T-cell (primary cell): ENCODE data around the gene DST. TPM values are rescaled to one million over a fixed set of nuclear protein-coding genes. Genes with fewer than 3 reads are reported as not detected.
A peak's percentile ranks its signal among the peaks of the same experiment; 100 is the strongest.

Experiments
- ATAC-seq, 4 experiments: fragments of 200-7000 bp in 3 of 4; fragments of 150-1000 bp in 1 of 4; cut with Tn5 transposase; replicated peaks in 1 of 4; 1 replicate in 3 of 4; 2 replicates in 1 of 4; pipeline ENCODE4 v1.10.0; 2021; ENCODE audit warnings: moderate library complexity in 3 of 4, mild to moderate bottlenecking in 2 of 4, moderate number of reproducible peaks in 1 of 4
- CTCF ChIA-PET, 2 donors: fragments of 300-600 bp; sonication (Branson Sonifier 250); formaldehyde crosslinking; loops; one replicate each; lab custom pipeline; 2022; ENCODE audit warnings: antibody characterized with exemption in 2 of 2; lab: Charles Lee
- POLR2A ChIA-PET, 2 donors: fragments of 300-600 bp; sonication (Branson Sonifier 250); formaldehyde crosslinking; loops; one replicate each; lab custom pipeline; 2022; ENCODE audit warnings: antibody characterized with exemption in 2 of 2; lab: Charles Lee
- DNase-seq, 35 experiments: peaks; one replicate each; pipeline versions ENCODE4 v3.0.0 to v3.0.0-alpha.2; 2013 to 2023
- H3K27ac ChIP-seq: one replicate; pipeline ENCODE4 v1.5.1; 2013; ENCODE audit warnings: low read length
- H3K27me3 ChIP-seq, 2 experiments: replicated peaks in 1 of 2; 1 replicate in 1 of 2; 2 replicates in 1 of 2; pipeline versions ENCODE4 v1.6.1 to v1.7.0; 2013; ENCODE audit warnings: low read length in 1 of 2, mixed read lengths in 1 of 2; ENCODE audit not compliant: control insufficient read depth in 2 of 2, insufficient read depth in 2 of 2; ENCODE audit errors: extremely low read depth in 1 of 2
- H3K36me3 ChIP-seq, 2 donors: 1 replicate in 1 of 2; 2 replicates in 1 of 2; pipeline versions ENCODE4 v1.6.1 to v1.7.0; 2013; ENCODE audit warnings: low read length in 1 of 2; ENCODE audit not compliant: control insufficient read depth in 2 of 2, insufficient read depth in 1 of 2; ENCODE audit errors: extremely low read depth in 1 of 2
- H3K4me1 ChIP-seq, 2 experiments: 1 replicate in 1 of 2; 2 replicates in 1 of 2; pipeline versions ENCODE4 v1.6.1 to v1.7.0; 2013; ENCODE audit warnings: low read length in 2 of 2, mixed read lengths in 1 of 2; ENCODE audit not compliant: insufficient read depth in 2 of 2, control insufficient read depth in 1 of 2; ENCODE audit errors: extremely low read depth in 1 of 2
- H3K4me3 ChIP-seq, 2 donors: 1 replicate in 1 of 2; 2 replicates in 1 of 2; pipeline versions ENCODE4 v1.5.1 to v1.7.0; 2013; ENCODE audit warnings: mild to moderate bottlenecking in 2 of 2, low read length in 1 of 2, moderate library complexity in 1 of 2; ENCODE audit not compliant: control insufficient read depth in 1 of 2; ENCODE audit errors: extremely low read depth in 1 of 2
- H3K9me3 ChIP-seq: 2 replicates; pipeline ENCODE4 v1.7.0; 2013
- H3K27ac Mint-ChIP-seq, 2 donors: one replicate each; pipeline ENCODE4 v1.8.0; 2020 to 2021; ENCODE audit warnings: mild to moderate bottlenecking in 2 of 2, mixed read lengths in 2 of 2
- H3K27me3 Mint-ChIP-seq, 2 donors: one replicate each; pipeline ENCODE4 v1.8.0; 2021 to 2022; ENCODE audit warnings: mixed read lengths in 2 of 2
- H3K36me3 Mint-ChIP-seq: one replicate; pipeline ENCODE4 v1.8.0; 2021; ENCODE audit warnings: mixed read lengths
- H3K4me1 Mint-ChIP-seq, 3 donors: one replicate each; pipeline ENCODE4 v1.8.0; 2020 to 2022; ENCODE audit warnings: mixed read lengths in 3 of 3, mild to moderate bottlenecking in 1 of 3
- H3K4me3 Mint-ChIP-seq, 3 donors: one replicate each; pipeline ENCODE4 v1.8.0; 2020 to 2022; ENCODE audit warnings: mild to moderate bottlenecking in 3 of 3, mixed read lengths in 3 of 3, moderate library complexity in 3 of 3
- H3K9me3 Mint-ChIP-seq, 3 donors: one replicate each; pipeline ENCODE4 v1.8.0; 2020 to 2022; ENCODE audit warnings: mixed read lengths in 3 of 3
- WGBS: methylation state at CpG from one replicate; pipeline ENCODE4 v1.1.5; 2013; ENCODE audit warnings: missing lambda C conversion rate; ENCODE audit not compliant: insufficient coverage; 5-methylcytosine and 5-hydroxymethylcytosine counted together
- total RNA-seq, 35 experiments: library from RNA in 6 of 35; stranded (reverse) in 6 of 35; fragments of 120-200 nt in 1 of 35; gene quantifications; one replicate each; pipeline versions ENCODE4 v1.2.1 to v1.2.4 and lab custom pipeline; 2013 to 2026

DST gene
- total RNA-seq, 5 donors from 2014 or later (not counting 1 experiment from before 2014, with no cell fraction given) = 3.1 to 12.1 (median 7.4) TPM

GRCh38 chr6:56608332-56608731, 34.4 kb downstream of the DST start:
- H3K4me1 ChIP-seq = no peaks in the 10 kb centered on the region
- WGBS = 74% methylated on average over 3 of the region's 4 CpGs
- H3K4me3 ChIP-seq = no peak overlapping the region
- ChIA-PET CTCF (interaction anchor here in 1 of 2 donors (1.0 kb wide), 1 partner anchor 9 kb away, joined by 3 read pairs; no protein-coding TSS in a partner anchor), POLR2A (no interaction called here)
- H3K27me3 ChIP-seq = peaks cover 0 to 3% of the 10 kb centered on the region in 2 experiments
- H3K27ac ChIP-seq = no peak overlapping the region
- DNase-seq (no peak), ATAC-seq (no peak)
- peaks cover 9 to 18% of the 10 kb centered on the region in 2 donors for H3K27me3 Mint-ChIP-seq
- H3K36me3 ChIP-seq = no peaks in the 10 kb centered on the region
- no peaks in the 10 kb centered on the region for H3K4me1 Mint-ChIP-seq
- no peaks in the 10 kb centered on the region for H3K36me3 Mint-ChIP-seq
- no peak overlapping the region for H3K4me3 Mint-ChIP-seq
- H3K27ac Mint-ChIP-seq = no peak overlapping the region
- no peaks in the 10 kb centered on the region for H3K9me3 Mint-ChIP-seq
- H3K9me3 ChIP-seq = no peaks in the 10 kb centered on the region

GRCh38 chr6:56607111-56607752, 35.5 kb downstream of the DST start:
- H3K27me3 ChIP-seq = peaks cover 0 to 3% of the 10 kb centered on the region in 2 experiments
- Mint-ChIP-seq H3K9me3 (no peaks in the 10 kb centered on the region), H3K4me1 (no peaks in the 10 kb centered on the region), H3K4me3 (no peak overlapping the region), H3K36me3 (no peaks in the 10 kb centered on the region), H3K27ac (no peak overlapping the region), H3K27me3 (peaks cover 7 to 16% of the 10 kb centered on the region in 2 donors)
- no peak overlapping the region for H3K27ac ChIP-seq
- ATAC-seq = no peak
- no peak for DNase-seq
- CTCF ChIA-PET = no interaction called here
- no peaks in the 10 kb centered on the region for H3K4me1 ChIP-seq
- no peaks in the 10 kb centered on the region for H3K9me3 ChIP-seq
- no peak overlapping the region for H3K4me3 ChIP-seq
- H3K36me3 ChIP-seq = no peaks in the 10 kb centered on the region
- 90% methylated on average over 2 of the region's 2 CpGs for WGBS
- POLR2A ChIA-PET = no interaction called here

- Mint-ChIP-seq H3K27me3 (peaks cover 7 to 11% of the 10 kb centered on the region in 2 donors), H3K36me3 (no peaks in the 10 kb centered on the region), H3K4me3 (no peak overlapping the region), H3K4me1 (no peaks in the 10 kb centered on the region), H3K27ac (no peak overlapping the region), H3K9me3 (no peaks in the 10 kb centered on the region)
- Histone ChIP-seq H3K27ac (no peak overlapping the region), H3K4me1 (no peaks in the 10 kb centered on the region), H3K36me3 (no peaks in the 10 kb centered on the region), H3K4me3 (no peak overlapping the region), H3K27me3 (no peaks in the 10 kb centered on the region), H3K9me3 (no peaks in the 10 kb centered on the region)
- no peak for DNase-seq
- ChIA-PET CTCF (interaction anchor here in 1 of 2 donors (3.2 kb wide), 1 partner anchor 11 kb away, joined by 13 read pairs; no protein-coding TSS in a partner anchor), POLR2A (no interaction called here)
- no peak for ATAC-seq
- WGBS = no CpG with 5 or more reads among the region's 1 CpG
These were observed 37.3 kb downstream of the DST start for GRCh38 chr6:56605435-56605834.

- no peaks in the 10 kb centered on the region for H3K9me3 Mint-ChIP-seq
- H3K27me3 ChIP-seq = no peaks in the 10 kb centered on the region
- ATAC-seq (no peak), DNase-seq (no peak)
- no peak overlapping the region for H3K4me3 Mint-ChIP-seq
- no CpG with 5 or more reads among the region's 1 CpG for WGBS
- no peaks in the 10 kb centered on the region for H3K9me3 ChIP-seq
- H3K4me1 Mint-ChIP-seq = no peaks in the 10 kb centered on the region
- H3K4me1 ChIP-seq = no peaks in the 10 kb centered on the region
- no peaks in the 10 kb centered on the region for H3K36me3 Mint-ChIP-seq
- ChIA-PET CTCF (interaction anchor here (0.6 to 3.2 kb wide), 3 partner anchors 9 to 125 kb away, joined by 3 to 13 read pairs (median 4); no protein-coding TSS in a partner anchor), POLR2A (no interaction called here)
- H3K27ac ChIP-seq = no peak overlapping the region
- H3K4me3 ChIP-seq = no peak overlapping the region
- no peak overlapping the region for H3K27ac Mint-ChIP-seq
- no peaks in the 10 kb centered on the region for H3K36me3 ChIP-seq
- peaks cover 7 to 11% of the 10 kb centered on the region in 2 donors for H3K27me3 Mint-ChIP-seq
These were observed 38.5 kb downstream of the DST start for GRCh38 chr6:56604186-56604585.

GRCh38 chr6:56601390-56601789, 41.3 kb downstream of the DST start:
- Histone ChIP-seq H3K27me3 (no peaks in the 10 kb centered on the region), H3K4me3 (no peak overlapping the region), H3K4me1 (no peaks in the 10 kb centered on the region), H3K36me3 (no peaks in the 10 kb centered on the region), H3K9me3 (no peaks in the 10 kb centered on the region), H3K27ac (no peak overlapping the region)
- no peak overlapping the region for H3K4me3 Mint-ChIP-seq
- 20% methylated on average over 1 of the region's 2 CpGs for WGBS
- no peak overlapping the region for H3K27ac Mint-ChIP-seq
- ChIA-PET POLR2A (no interaction called here), CTCF (no interaction called here)
- ATAC-seq = no peak
- no peaks in the 10 kb centered on the region for H3K36me3 Mint-ChIP-seq
- peaks cover 5 to 10% of the 10 kb centered on the region in 2 donors for H3K27me3 Mint-ChIP-seq
- no peaks in the 10 kb centered on the region for H3K4me1 Mint-ChIP-seq
- H3K9me3 Mint-ChIP-seq = no peaks in the 10 kb centered on the region
- DNase-seq = no peak

- H3K27ac ChIP-seq = no peak overlapping the region
- no CpG with 5 or more reads among the region's 6 CpGs for WGBS
- peaks cover 19 to 28% (median 22%) of the 10 kb centered on the region in 3 donors for H3K4me1 Mint-ChIP-seq
- CTCF ChIA-PET = interaction anchor here (0.6 to 3.3 kb wide), 15 partner anchors 8 to 722 kb away, joined by 3 to 13 read pairs (median 3); partner anchors contain the start of gene PRIM2 (in 1 of the 2)
- H3K4me3 ChIP-seq = no peak overlapping the region
- DNase-seq (peak in 21 of 35 experiments; percentile 3 to 54 (median 12)), ATAC-seq (peak in 3 of 4 experiments; percentile 58 to 68 (median 64))
- H3K4me1 ChIP-seq = peaks cover 0 to 2% of the 10 kb centered on the region in 2 experiments
- POLR2A ChIA-PET = no interaction called here
- H3K27me3 Mint-ChIP-seq = no peaks in the 10 kb centered on the region
- no peaks in the 10 kb centered on the region for H3K27me3 ChIP-seq
- no peaks in the 10 kb centered on the region for H3K36me3 ChIP-seq
- H3K9me3 ChIP-seq = no peaks in the 10 kb centered on the region
- no peaks in the 10 kb centered on the region for H3K36me3 Mint-ChIP-seq
- H3K4me3 Mint-ChIP-seq = no peak overlapping the region
- no peak overlapping the region for H3K27ac Mint-ChIP-seq
- no peaks in the 10 kb centered on the region for H3K9me3 Mint-ChIP-seq
These were observed 47.1 kb downstream of the DST start for GRCh38 chr6:56595490-56596122.
